ENCODE measurements around the gene DNAI1.

The DNAI1 gene

GRCh38 chr9:34517185-34517584, 58.6 kb downstream of the DNAI1 start:
- no peak for TF ChIP-seq CTCF (IDR thresholded peaks at IDR 0.05)
- Histone ChIP-seq H3K27ac (no peak overlapping the region), H3K4me3 (no peak overlapping the region)
- no peak for DNase-seq (ENCODE audit: low spot score)

GRCh38 chr9:34518110-34518616, 59.6 kb downstream of the DNAI1 start:
- no peak for DNase-seq (ENCODE audit: low spot score)
- Histone ChIP-seq H3K27ac (no peak overlapping the region), H3K4me3 (no peak overlapping the region)
- no peak for TF ChIP-seq CTCF (IDR thresholded peaks at IDR 0.05)

- no peak for DNase-seq (ENCODE audit: low spot score)
- Histone ChIP-seq H3K27ac (no peak overlapping the region), H3K4me3 (no peak overlapping the region)
- TF ChIP-seq CTCF (IDR thresholded peaks at IDR 0.05): no peak
Measured at GRCh38 chr9:34518896-34519295, 60.3 kb downstream of the DNAI1 start.

- no peak overlapping the region for H3K4me3 ChIP-seq
- DNase-seq (ENCODE audit: low spot score): no peak
- H3K27ac ChIP-seq: no peak overlapping the region
- no peak for TF ChIP-seq CTCF (IDR thresholded peaks at IDR 0.05)
Measured at GRCh38 chr9:34519321-34520020, 60.9 kb downstream of the DNAI1 start.

GRCh38 chr9:34520096-34520495, 61.5 kb downstream of the DNAI1 start:
- Histone ChIP-seq H3K27ac (no peak overlapping the region), H3K4me3 (no peak overlapping the region)
- no peak for TF ChIP-seq CTCF (IDR thresholded peaks at IDR 0.05)
- no peak for DNase-seq (ENCODE audit: low spot score)

GRCh38 chr9:34520505-34521385, 62.1 kb downstream of the DNAI1 start:
- DNase-seq (ENCODE audit: low spot score): no peak
- TF ChIP-seq CTCF (IDR thresholded peaks at IDR 0.05): no peak
- no peak overlapping the region for H3K27ac ChIP-seq
- H3K4me3 ChIP-seq: no peak overlapping the region
